Calu3 (cell line): ENCODE results near the gene KRTAP19-2. TPM values are rescaled to one million over a fixed set of nuclear protein-coding genes. Genes with fewer than 3 reads are reported as not detected.

Experiments used
- BruUV-seq: library from RNA; stranded (reverse); fragments of 400-500 nt; replicated peaks from 2 replicates; lab custom pipeline; 2021; lab: Mats Ljungman, UMichigan
- CTCF ChIA-PET: fragments of 300-600 bp; sonication (Branson Sonifier 250); formaldehyde crosslinking; loops from one replicate; lab custom pipeline; 2022; ENCODE audit warnings: antibody characterized with exemption; lab: Charles Lee
- DNase-seq: peaks from one replicate; pipeline ENCODE4 v3.0.0; 2022
- H3K27ac Mint-ChIP-seq: one replicate; pipeline ENCODE4 v1.8.0; 2022; ENCODE audit warnings: mixed read lengths; ENCODE audit not compliant: unreplicated experiment
- H3K27me3 Mint-ChIP-seq: one replicate; pipeline ENCODE4 v1.8.0; 2022; ENCODE audit warnings: mixed read lengths; ENCODE audit not compliant: unreplicated experiment
- H3K36me3 Mint-ChIP-seq: one replicate; pipeline ENCODE4 v1.8.0; 2022; ENCODE audit warnings: mild to moderate bottlenecking, moderate library complexity, mixed read lengths; ENCODE audit not compliant: insufficient read depth, unreplicated experiment
- H3K4me1 Mint-ChIP-seq: one replicate; pipeline ENCODE4 v1.8.0; 2022; ENCODE audit warnings: mild to moderate bottlenecking, low read depth, mixed read lengths; ENCODE audit not compliant: unreplicated experiment
- H3K4me3 Mint-ChIP-seq: one replicate; pipeline ENCODE4 v1.8.0; 2022; ENCODE audit warnings: mild to moderate bottlenecking, low read depth, moderate library complexity, mixed read lengths; ENCODE audit not compliant: unreplicated experiment
- H3K9me3 Mint-ChIP-seq: one replicate; pipeline ENCODE4 v1.8.0; 2022; ENCODE audit warnings: low read depth, mixed read lengths; ENCODE audit not compliant: unreplicated experiment
- CTCF ChIP-seq: fragments of 200-600 bp; IDR thresholded peaks from one replicate; pipeline ENCODE4 v1.8.0; 2022; ENCODE audit warnings: antibody characterized with exemption; ENCODE audit not compliant: unreplicated experiment
- intact Hi-C: fragments of 100-400 bp; cut with micrococcal nuclease; formaldehyde crosslinking; loops from one replicate; pipeline ENCODE4 v1.10.0; 2022; ENCODE audit not compliant: unreplicated experiment
- total RNA-seq: library from RNA; stranded (reverse); gene quantifications from 2 replicates; pipeline ENCODE4 v1.2.3, GENCODE V29; 2022

Gene KRTAP19-2
- total RNA-seq, 1 experiment from 2014 or later, result not detected

- intact Hi-C loops, result no loop called here
- no peaks in the 10 kb centered on the region for H3K4me1 Mint-ChIP-seq
- H3K27ac Mint-ChIP-seq, result no peak within 1 kb of the TSS
- no peaks in the 10 kb centered on the region for H3K36me3 Mint-ChIP-seq
- CTCF ChIA-PET, result no interaction called here
- H3K27me3 Mint-ChIP-seq, result no peaks in the 10 kb centered on the region
- H3K9me3 Mint-ChIP-seq, result peaks cover 15% of the 10 kb centered on the region
- TF ChIP-seq CTCF, result no peak
- no TSS peak for BruUV-seq
- H3K4me3 Mint-ChIP-seq, result no peak within 1 kb of the TSS
- DNase-seq, result no peak
Observed at GRCh38 chr21:30480145-30480544, 7.1 kb downstream of the KRTAP19-2 start, which contains the start of gene KRTAP19-1. KRTAP19-1 (minus strand) TSS chr21:30480367; CDS start chr21:30480317, 50 bp downstream.

- Mint-ChIP-seq H3K27ac (no peak overlapping the region), H3K4me3 (no peak overlapping the region), H3K9me3 (peaks cover 15% of the 10 kb centered on the region), H3K36me3 (no peaks in the 10 kb centered on the region), H3K27me3 (no peaks in the 10 kb centered on the region), H3K4me1 (no peaks in the 10 kb centered on the region)
- intact Hi-C loops, result no loop called here
- no peak for TF ChIP-seq CTCF
- no peak for DNase-seq
- BruUV-seq, result no TSS peak
- CTCF ChIA-PET, result no interaction called here
Observed at GRCh38 chr21:30479259-30479658, 8.0 kb downstream of the KRTAP19-2 start.

GRCh38 chr21:30478004-30478403 is 9.2 kb downstream of the KRTAP19-2 start:
- Mint-ChIP-seq H3K9me3 (peaks cover 15% of the 10 kb centered on the region), H3K27me3 (no peaks in the 10 kb centered on the region), H3K27ac (peak overlapping the region; percentile 43), H3K4me3 (no peak overlapping the region), H3K4me1 (no peaks in the 10 kb centered on the region), H3K36me3 (no peaks in the 10 kb centered on the region)
- intact Hi-C loops, result no loop called here
- no peak for TF ChIP-seq CTCF
- BruUV-seq, result no TSS peak
- CTCF ChIA-PET, result no interaction called here
- no peak for DNase-seq

GRCh38 chr21:30468900-30469714 is 18.1 kb downstream of the KRTAP19-2 start:
- Mint-ChIP-seq H3K36me3 (no peaks in the 10 kb centered on the region), H3K4me3 (no peak overlapping the region), H3K9me3 (peaks cover 11% of the 10 kb centered on the region), H3K27ac (no peak overlapping the region), H3K4me1 (no peaks in the 10 kb centered on the region), H3K27me3 (no peaks in the 10 kb centered on the region)
- no TSS peak for BruUV-seq
- TF ChIP-seq CTCF, result no peak
- intact Hi-C loops, result no loop called here
- no peak for DNase-seq
- CTCF ChIA-PET, result no interaction called here
